ENCODE data around the gene ZNF692. TPM values are rescaled to one million over a fixed set of nuclear protein-coding genes. Genes with fewer than 3 reads are reported as not detected.

ZNF692 gene
- total and polyA plus RNA-seq, 2 donors (not counting 3 experiments of a cell fraction or from before 2014, with no cell fraction given): 32.6 to 36.6 TPM

- Histone ChIP-seq H3K36me3 (ENCODE audit: control insufficient read depth in 2 of 2, extremely low read depth in 1 of 2, insufficient read depth in 2 of 2, low read length in 2 of 2) (no peaks in the 10 kb centered on the region), H3K4me2 (ENCODE audit: insufficient read depth, low read length) (peak overlapping the region; percentile 88), H3K4me1 (ENCODE audit: control insufficient read depth, extremely low read depth, insufficient read depth, low read length) (peaks cover 14% of the 10 kb centered on the region), H3K27me3 (ENCODE audit: control insufficient read depth in 2 of 2, insufficient read depth in 2 of 2, low read length in 2 of 2) (no peaks in the 10 kb centered on the region), H3K9ac (replicated peaks; ENCODE audit: extremely low read depth, insufficient read depth, low read length) (peak overlapping the region; percentile 50), H3K4me3 (replicated peaks in 1 of 3; ENCODE audit: insufficient read depth in 1 of 3, low read depth in 1 of 3, low read length in 3 of 3) (peak overlapping the region; percentile 17 to 56 (median 44)), H4K20me1 (replicated peaks; ENCODE audit: control insufficient read depth, extremely low read depth, insufficient read depth, low read length) (no peaks in the 10 kb centered on the region), H3K27ac (ENCODE audit: insufficient read depth, low read depth, low read length) (peak overlapping the region; percentile 25), H3K9me1 (replicated peaks; ENCODE audit: control insufficient read depth, extremely low read depth, insufficient read depth, low read length) (no peaks in the 10 kb centered on the region), H2AFZ (ENCODE audit: low read depth, low read length) (peak overlapping the region; percentile 77), H3K9me3 (replicated peaks; ENCODE audit: control insufficient read depth, insufficient read depth, low read length) (no peaks in the 10 kb centered on the region), H3K79me2 (ENCODE audit: control insufficient read depth, insufficient read depth, low read length) (peaks cover 12% of the 10 kb centered on the region)
- TF ChIP-seq MYC (IDR thresholded peaks at IDR 0.05; ENCODE audit: low read depth, low read length) (no peak), GATA2 (IDR thresholded peaks at IDR 0.05; ENCODE audit: insufficient read depth, insufficient read length, low read depth, low read length) (no peak), POLR2AphosphoS5 (IDR thresholded peaks at IDR 0.05; ENCODE audit: insufficient read depth, low read depth, low read length) (no peak), JUN (IDR thresholded peaks at IDR 0.05; ENCODE audit: borderline replicate concordance, insufficient read depth, insufficient read length, low read depth) (no peak), FOS (IDR thresholded peaks at IDR 0.05; ENCODE audit: borderline replicate concordance, insufficient read depth, low read length) (no peak), EZH2 (IDR thresholded peaks at IDR 0.05; ENCODE audit: borderline replicate concordance, low read depth, low read length, severe bottlenecking) (no peak), POLR2A (IDR thresholded peaks at IDR 0.05; ENCODE audit: low read depth, low read length) (no peak), CTCF (IDR thresholded peaks at IDR 0.05; ENCODE audit: extremely low read depth in 1 of 2, insufficient read depth in 1 of 2, low read depth in 1 of 2, low read length in 2 of 2) (no peak)
- TF ChIP-seq, protein P1, sequence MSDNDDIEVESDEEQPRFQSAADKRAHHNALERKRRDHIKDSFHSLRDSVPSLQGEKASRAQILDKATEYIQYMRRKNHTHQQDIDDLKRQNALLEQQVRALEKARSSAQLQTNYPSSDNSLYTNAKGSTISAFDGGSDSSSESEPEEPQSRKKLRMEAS (IDR thresholded peaks at IDR 0.05; ENCODE audit: insufficient read depth, insufficient read length): no peak
- CTCF ChIA-PET: interaction anchor here (0.7 to 2.3 kb wide), 3 partner anchors 10 to 1465 kb away, joined by 4 to 33 read pairs (median 12); partner anchors contain the start of genes SH3BP5L and ZNF692
- FAIRE-seq (no peak), DNase-seq (ENCODE audit: low read depth, low spot score) (no peak)
- dilution Hi-C loops (cut with MboI; ENCODE audit: extremely low pct_ligation_motif_present, low sequenced_read_pairs) (no loop called here), intact Hi-C loops (cut with micrococcal nuclease) (no loop called here)
- no TSS peak for BruUV-seq (replicated peaks)
- POLR2A ChIA-PET: interaction anchor here (0.5 to 3.1 kb wide), 6 partner anchors 9 to 36 kb away, joined by 5 to 14 read pairs (median 8); partner anchors contain the start of genes SH3BP5L and ZNF692
These were observed 21.7 kb downstream of the ZNF692 start for GRCh38 chr1:248837045-248837780.
